HepG2 (cell line): ENCODE data around the gene NLRX1. TPM values are rescaled to one million over a fixed set of nuclear protein-coding genes. Genes with fewer than 3 reads are reported as not detected.
A peak's percentile ranks its signal among the peaks of the same experiment; 100 is the strongest.

Experiments used
- CREM ChIP-seq, 2 experiments: sonication (generic) in 1 of 2; formaldehyde crosslinking in 1 of 2; IDR thresholded peaks; 2 replicates each; pipeline versions ENCODE4 v1.4.0 to v1.6.1; 2016 to 2020; ENCODE audit warnings: antibody characterized with exemption in 1 of 2, mild to moderate bottlenecking in 1 of 2, missing genetic modification reagents in 1 of 2
- KMT2B ChIP-seq: IDR thresholded peaks from 2 replicates; pipeline ENCODE4 v1.6.1; 2016; ENCODE audit warnings: missing genetic modification reagents, missing compliant biosample characterization
- MED1 ChIP-seq: sonication (generic); formaldehyde crosslinking; IDR thresholded peaks from 2 replicates; pipeline ENCODE4 v1.4.0; 2020; ENCODE audit warnings: missing genetic modification reagents
- PBX3 ChIP-seq: sonication (generic); formaldehyde crosslinking; IDR thresholded peaks from 2 replicates; pipeline ENCODE4 v1.8.1; 2023; ENCODE audit warnings: missing genetic modification reagents, inconsistent platforms, borderline replicate concordance
- PCBP1 ChIP-seq: fragments of 200-400 bp; formaldehyde crosslinking; IDR thresholded peaks from 2 replicates; pipeline ENCODE4 v1.6.1; 2017; ENCODE audit warnings: mild to moderate bottlenecking, low read depth, low read length, borderline replicate concordance
- PHF8 ChIP-seq: sonication (generic); formaldehyde crosslinking; IDR thresholded peaks from 2 replicates; pipeline ENCODE4 v1.5.0; 2020; ENCODE audit warnings: missing genetic modification reagents
- PITX1 ChIP-seq: sonication (generic); formaldehyde crosslinking; IDR thresholded peaks from 2 replicates; pipeline ENCODE4 v1.5.1; 2020; ENCODE audit warnings: mild to moderate bottlenecking, missing genetic modification reagents
- REST ChIP-seq, 2 experiments: IDR thresholded peaks; 2 replicates each; pipeline ENCODE4 v1.6.1; 2011 to 2012; ENCODE audit warnings: low read length in 2 of 2, borderline replicate concordance in 1 of 2, low read depth in 1 of 2, mild to moderate bottlenecking in 1 of 2, moderate library complexity in 1 of 2
- SP1 ChIP-seq, 2 experiments: fragments of 450-650 bp in 1 of 2; sonication (generic) in 1 of 2; formaldehyde crosslinking in 1 of 2; IDR thresholded peaks; 2 replicates each; pipeline versions ENCODE4 v1.4.0 to v1.6.1; 2016 to 2020; ENCODE audit warnings: missing genetic modification reagents in 1 of 2
- TBP ChIP-seq: sonication (generic); formaldehyde crosslinking; IDR thresholded peaks from 2 replicates; pipeline ENCODE4 v1.5.0; 2020; ENCODE audit warnings: missing genetic modification reagents
- THAP7 ChIP-seq: sonication (generic); formaldehyde crosslinking; IDR thresholded peaks from 2 replicates; pipeline ENCODE4 v1.8.1; 2023; ENCODE audit warnings: mild to moderate bottlenecking, missing genetic modification reagents
- ZBTB1 ChIP-seq: sonication (generic); formaldehyde crosslinking; IDR thresholded peaks from 2 replicates; pipeline ENCODE4 v1.4.0; 2020; ENCODE audit warnings: missing genetic modification reagents, borderline replicate concordance
- ZFP41 ChIP-seq: sonication (generic); formaldehyde crosslinking; IDR thresholded peaks from 2 replicates; pipeline ENCODE4 v1.4.0; 2020; ENCODE audit warnings: mild to moderate bottlenecking, missing genetic modification reagents, borderline replicate concordance
- ZMYM2 ChIP-seq: sonication (generic); formaldehyde crosslinking; IDR thresholded peaks from 2 replicates; pipeline ENCODE4 v1.8.0; 2022; ENCODE audit warnings: mild to moderate bottlenecking, missing genetic modification reagents
- ZMYM3 ChIP-seq: sonication (generic); formaldehyde crosslinking; IDR thresholded peaks from 2 replicates; pipeline ENCODE4 v1.5.1; 2020; ENCODE audit warnings: mild to moderate bottlenecking, missing genetic modification reagents
- ZMYM4 ChIP-seq: sonication (generic); formaldehyde crosslinking; IDR thresholded peaks from 2 replicates; pipeline ENCODE4 v1.8.1; 2023; ENCODE audit warnings: mild to moderate bottlenecking, missing genetic modification reagents
- ZNF121 ChIP-seq: sonication (generic); formaldehyde crosslinking; IDR thresholded peaks from 2 replicates; pipeline ENCODE4 v1.5.0; 2020; ENCODE audit warnings: mild to moderate bottlenecking, missing genetic modification reagents
- ZNF180 ChIP-seq: sonication (generic); formaldehyde crosslinking; IDR thresholded peaks from 2 replicates; pipeline ENCODE4 v1.4.0; 2020; ENCODE audit warnings: low read depth, missing genetic modification reagents, borderline replicate concordance
- ZNF549 ChIP-seq: sonication (generic); formaldehyde crosslinking; IDR thresholded peaks from 2 replicates; pipeline ENCODE4 v1.5.0; 2020; ENCODE audit warnings: missing genetic modification reagents
- ZNF616 ChIP-seq: sonication (generic); formaldehyde crosslinking; IDR thresholded peaks from 2 replicates; pipeline ENCODE4 v1.5.0; 2020; ENCODE audit warnings: low read depth, mild to moderate bottlenecking, missing genetic modification reagents
- ZNF644 ChIP-seq: IDR thresholded peaks from 2 replicates; pipeline ENCODE4 v1.6.1; 2016; ENCODE audit warnings: low read depth
- ZNF747 ChIP-seq: sonication (generic); formaldehyde crosslinking; IDR thresholded peaks from 2 replicates; pipeline ENCODE4 v1.8.1; 2023; ENCODE audit warnings: missing genetic modification reagents, mild to moderate bottlenecking, borderline replicate concordance
- ZNF773 ChIP-seq: sonication (generic); formaldehyde crosslinking; IDR thresholded peaks from 2 replicates; pipeline ENCODE4 v1.4.0; 2020; ENCODE audit warnings: missing genetic modification reagents, borderline replicate concordance
- polyA plus RNA-seq, 8 experiments: library from polyadenylated mRNA; depleted of rRNA in 3 of 8; stranded (reverse) in 7 of 8; unstranded in 1 of 8; fragments of >200 nt; fragmentation: Illumina TruSeq in 4 of 8; extraction: Trizol in 4 of 8; gene quantifications; 2 replicates each; pipeline versions ENCODE4 v1.2.1 to v1.2.3, GENCODE V29; 2011 to 2016; ENCODE audit warnings: low read depth in 4 of 8, missing spikeins in 1 of 8, mixed read lengths in 1 of 8; ENCODE audit not compliant: insufficient read depth in 1 of 8
- total RNA-seq, 5 experiments: library from RNA; depleted of rRNA; stranded (reverse); fragments of >200 nt; fragmentation: Illumina TruSeq; extraction: Trizol; gene quantifications; 2 replicates each; pipeline ENCODE4 v1.2.3, GENCODE V29; 2016; ENCODE audit warnings: low read depth in 1 of 5

Gene NLRX1
- total and polyA plus RNA-seq, 2 of the 13 experiments (the other 11 are each of a cell fraction or from before 2014, with no cell fraction given) = 8.7 to 11.0 TPM

GRCh38 chr11:119168471-119169281 is at the start of gene NLRX1 (continued):
- TF ChIP-seq REST (IDR thresholded peaks at IDR 0.05; ENCODE audit: borderline replicate concordance in 1 of 2, low read depth in 1 of 2, low read length in 2 of 2) = no peak
- TF ChIP-seq ZNF549 (CRISPR knock-in tag) = no peak
- 0 out of 2 replicates have a peak, but pooled peaks have one; percentile 5 for TF ChIP-seq PCBP1
- TF ChIP-seq ZNF644 (CRISPR knock-in tag) = no peak
- peak; percentile 98 for TF ChIP-seq ZMYM2 (CRISPR knock-in tag)
- TF ChIP-seq ZNF616 (CRISPR knock-in tag) = peak; percentile 40
- TF ChIP-seq SP1 (IDR thresholded peaks at IDR 0.05) = no peak
- TF ChIP-seq SP1 (CRISPR knock-in tag; IDR thresholded peaks at IDR 0.05) = 0 out of 2 replicates have a peak, but pooled peaks have one; percentile 21
- TF ChIP-seq MED1 (CRISPR knock-in tag) = peak; percentile 63
- TF ChIP-seq ZNF747 (CRISPR knock-in tag) = peak; percentile 67; the same call in 1 of the 2 replicates
- TF ChIP-seq PITX1 = peak; percentile 38; the same call in 1 of the 2 replicates
- peak; percentile 100 for TF ChIP-seq ZMYM3 (CRISPR knock-in tag)
- TF ChIP-seq PHF8 (CRISPR knock-in tag) = peak; percentile 90
- TF ChIP-seq CREM (IDR thresholded peaks at IDR 0.05) = peak; percentile 38; the same call in 1 of the 2 replicates
- TF ChIP-seq CREM (CRISPR knock-in tag; IDR thresholded peaks at IDR 0.05) = no peak
- TF ChIP-seq ZMYM4 (CRISPR knock-in tag) = peak; percentile 54
- no peak for TF ChIP-seq PBX3 (CRISPR knock-in tag)
- no peak for TF ChIP-seq TBP (CRISPR knock-in tag)
- TF ChIP-seq ZFP41 (CRISPR knock-in tag) = no peak
- no peak for TF ChIP-seq ZBTB1 (CRISPR knock-in tag)
- TF ChIP-seq THAP7 (CRISPR knock-in tag) = no peak; the same call in 1 of the 2 replicates
- peak; percentile 52; the same call in 1 of the 2 replicates for TF ChIP-seq ZNF121 (CRISPR knock-in tag)
- TF ChIP-seq ZNF773 (CRISPR knock-in tag) = no peak
- TF ChIP-seq ZNF180 (CRISPR knock-in tag) = no peak
- TF ChIP-seq KMT2B (CRISPR knock-in tag) = no peak
